Measurements from ENCODE around the gene THSD7A.
A peak's percentile ranks its signal among the peaks of the same experiment; 100 is the strongest.

The THSD7A gene

GRCh38 chr7:11831736-11832495 lies at the start of gene THSD7A:
THSD7A (minus strand) TSS chr7:11832198; CDS start chr7:11831946, 252 bp downstream.
- no peak for DNase-seq (ENCODE audit: low read depth)
- H3K4me3 ChIP-seq (ENCODE audit: low read depth, low read length) = peak within 1 kb of the TSS; percentile 59
- in situ Hi-C loops (cut with HindIII; ENCODE audit: low sequenced_read_pairs) = no loop called here
- TF ChIP-seq CTCF (IDR thresholded peaks at IDR 0.05; ENCODE audit: low read depth, low read length, missing control alignments) = no peak

- no peak for DNase-seq (ENCODE audit: low read depth)
- no peak for TF ChIP-seq CTCF (IDR thresholded peaks at IDR 0.05; ENCODE audit: low read depth, low read length, missing control alignments)
- in situ Hi-C loops (cut with HindIII; ENCODE audit: low sequenced_read_pairs) = no loop called here
- H3K4me3 ChIP-seq (ENCODE audit: low read depth, low read length) = no peak overlapping the region
These were observed 49.7 kb upstream of the THSD7A start for GRCh38 chr7:11881680-11882079.

- DNase-seq (ENCODE audit: low read depth) = no peak
- no peak for TF ChIP-seq CTCF (IDR thresholded peaks at IDR 0.05; ENCODE audit: low read depth, low read length, missing control alignments)
- H3K4me3 ChIP-seq (ENCODE audit: low read depth, low read length) = no peak overlapping the region
- in situ Hi-C loops (cut with HindIII; ENCODE audit: low sequenced_read_pairs) = no loop called here
These were observed 43.6 kb upstream of the THSD7A start for GRCh38 chr7:11875635-11876034.

- no peak overlapping the region for H3K4me3 ChIP-seq (ENCODE audit: low read depth, low read length)
- DNase-seq (ENCODE audit: low read depth) = no peak
- no peak for TF ChIP-seq CTCF (IDR thresholded peaks at IDR 0.05; ENCODE audit: low read depth, low read length, missing control alignments)
- in situ Hi-C loops (cut with HindIII; ENCODE audit: low sequenced_read_pairs) = no loop called here
These were observed 33.7 kb upstream of the THSD7A start for GRCh38 chr7:11865671-11866070.

- no peak overlapping the region for H3K4me3 ChIP-seq (ENCODE audit: low read depth, low read length)
- in situ Hi-C loops (cut with HindIII; ENCODE audit: low sequenced_read_pairs) = no loop called here
- TF ChIP-seq CTCF (IDR thresholded peaks at IDR 0.05; ENCODE audit: low read depth, low read length, missing control alignments) = no peak
- DNase-seq (ENCODE audit: low read depth) = no peak
These were observed 26.8 kb upstream of the THSD7A start for GRCh38 chr7:11858622-11859302.

GRCh38 chr7:11858026-11858425 lies 26.0 kb upstream of the THSD7A start:
- in situ Hi-C loops (cut with HindIII; ENCODE audit: low sequenced_read_pairs) = no loop called here
- H3K4me3 ChIP-seq (ENCODE audit: low read depth, low read length) = no peak overlapping the region
- no peak for TF ChIP-seq CTCF (IDR thresholded peaks at IDR 0.05; ENCODE audit: low read depth, low read length, missing control alignments)
- DNase-seq (ENCODE audit: low read depth) = no peak

Measured in astrocyte of the cerebellum (primary cell).